A172 (cell line): ENCODE data around the gene SP3. TPM values are rescaled to one million over a fixed set of nuclear protein-coding genes. Genes with fewer than 3 reads are reported as not detected.

Experiments used
- DNase-seq: peaks from one replicate; pipeline ENCODE4 v3.0.0-alpha.2; 2015; ENCODE audit warnings: low spot score
- total RNA-seq: library from RNA; depleted of rRNA; stranded (reverse); fragments of >200 nt; shearing (Covaris generic); gene quantifications from 2 replicates; pipeline ENCODE4 v1.2.3, GENCODE V29; 2014

The SP3 gene
- total RNA-seq, 1 experiment from 2014 or later: 89.7 TPM

DNA sequence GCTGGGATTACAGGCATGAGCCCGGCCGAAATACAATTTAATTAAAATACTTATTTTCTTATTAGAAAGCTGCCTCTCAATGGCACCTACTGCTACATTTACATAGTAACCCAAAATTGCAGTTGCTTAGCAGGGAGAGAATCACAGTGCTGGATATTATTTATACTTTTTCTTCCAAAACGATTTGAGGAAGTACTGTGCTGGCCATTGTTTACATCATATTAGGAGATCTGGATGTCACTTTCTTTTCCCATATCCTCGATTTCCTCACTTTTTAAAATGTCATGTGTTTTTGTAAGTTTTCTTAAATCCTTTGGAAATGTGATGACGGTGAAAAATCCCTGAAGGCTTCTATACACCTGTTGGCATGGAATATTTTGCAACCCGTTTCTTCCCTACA lies 3.4 kb upstream of the SP3 start:
- DNase-seq: no peak

DNA sequence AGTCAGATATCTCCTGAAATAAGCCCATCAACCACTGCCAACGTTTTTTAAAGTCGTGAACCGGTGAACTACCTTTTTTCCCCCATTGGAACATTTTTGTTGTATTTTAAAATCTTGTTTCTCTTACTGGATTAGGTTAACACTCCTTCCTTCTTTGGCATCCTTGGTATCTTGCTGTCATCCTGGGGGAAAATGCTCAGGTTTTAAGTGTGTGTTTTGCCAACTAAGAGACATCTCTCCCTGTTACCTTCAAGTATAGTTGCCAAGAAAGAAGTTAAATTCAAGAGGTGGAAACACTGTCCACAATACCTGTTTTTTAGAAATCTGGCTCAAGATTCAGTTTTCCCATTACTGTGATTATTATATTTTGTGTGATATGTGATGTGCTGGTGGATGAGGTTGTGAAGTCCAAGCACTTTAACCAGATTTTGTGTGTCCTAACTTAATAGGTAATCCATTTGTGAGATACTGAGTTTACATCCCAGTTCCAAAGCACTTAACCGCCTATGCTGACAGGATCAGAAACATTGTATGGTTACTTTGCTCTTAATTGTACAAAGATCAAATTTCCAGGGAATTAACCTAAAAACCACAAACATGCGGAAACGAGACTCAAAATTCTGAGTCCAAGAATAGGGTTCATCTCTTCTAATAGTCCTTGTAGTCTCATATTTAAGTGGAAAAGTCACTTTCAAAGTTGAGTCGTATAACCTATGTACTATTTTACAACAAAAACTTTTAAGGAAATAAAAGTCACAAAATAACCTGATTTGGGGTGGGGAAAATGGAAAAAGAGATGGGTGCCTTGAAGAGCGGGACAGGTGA lies 1.3 kb upstream of the SP3 start:
- no peak for DNase-seq

DNA sequence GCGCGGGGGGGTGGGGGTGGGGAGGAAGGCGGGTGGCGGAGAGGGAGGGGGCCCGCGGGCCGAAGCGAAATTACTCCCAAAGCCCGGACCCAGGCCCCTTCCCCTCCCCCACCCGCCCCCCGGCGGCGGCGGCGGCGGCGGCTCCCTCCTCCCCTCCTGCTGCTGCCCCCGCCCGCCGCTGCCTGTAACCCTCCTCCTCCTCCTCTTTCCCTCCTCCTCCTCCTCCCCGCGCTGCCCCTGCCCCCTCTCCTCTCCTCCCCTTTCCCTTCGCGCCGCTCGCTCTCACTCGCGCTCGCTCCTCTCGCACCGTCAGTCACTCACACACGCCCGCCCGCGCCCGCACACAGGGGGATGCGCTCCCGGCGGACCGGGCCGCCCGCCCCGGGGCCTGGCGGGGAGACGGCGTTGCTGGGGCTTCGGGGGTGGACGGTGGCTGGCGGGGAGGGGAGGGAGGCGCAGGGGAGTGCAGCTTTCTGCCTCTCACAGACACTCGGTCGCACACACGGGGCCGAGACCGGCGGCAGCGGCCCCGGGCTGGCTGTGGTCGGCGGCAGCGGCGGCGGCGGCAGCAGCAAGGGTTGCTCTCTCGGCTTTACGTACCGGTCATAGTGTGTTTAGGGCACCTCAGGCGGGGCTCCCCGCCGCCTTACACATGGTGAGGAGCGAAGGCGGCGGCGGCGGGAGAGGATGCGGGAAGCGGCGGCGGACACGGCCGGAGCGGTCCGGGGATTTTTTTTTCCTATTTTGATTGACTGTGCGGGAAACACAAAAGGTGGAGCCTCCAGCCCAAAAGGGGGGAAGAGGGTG lies 405 bp downstream of the SP3 start:
- peak; percentile 82 for DNase-seq

DNA sequence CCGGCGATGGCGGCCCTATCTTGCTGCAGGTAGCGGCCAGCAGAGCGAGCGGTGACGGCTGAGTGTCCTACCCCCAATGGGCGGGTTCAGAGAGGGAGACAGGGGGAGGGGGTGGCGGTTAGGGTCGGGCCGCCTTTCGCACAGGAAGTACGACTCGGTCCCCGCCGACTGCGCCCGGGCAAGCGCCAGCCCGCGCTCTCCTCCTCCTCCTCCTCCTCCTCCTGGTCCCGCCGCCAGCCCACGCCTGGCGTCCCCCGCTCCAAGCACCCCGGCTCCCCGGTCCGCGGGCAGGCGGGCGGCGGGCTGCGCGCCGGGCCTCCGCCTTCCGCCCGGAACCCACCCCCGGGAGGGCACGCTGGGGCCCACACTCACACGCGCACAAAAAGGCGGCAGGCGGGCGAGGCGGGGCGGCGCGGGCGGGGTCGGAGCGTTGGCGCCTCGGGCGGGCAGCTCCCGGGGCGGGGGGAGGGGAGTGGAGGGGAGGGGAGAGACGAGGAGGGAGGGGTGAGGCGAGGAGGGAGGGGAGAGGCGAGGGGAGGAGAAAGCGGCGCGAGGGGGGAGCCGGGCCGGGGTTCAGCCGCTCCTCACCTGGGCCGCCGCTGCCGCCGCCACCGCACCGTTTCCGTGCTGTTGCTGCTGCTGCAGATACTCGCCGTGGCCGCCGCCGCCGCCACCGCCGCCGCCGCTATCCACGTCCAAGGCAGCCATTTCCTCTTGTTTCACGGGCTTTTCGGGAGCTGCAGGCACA lies 1.2 kb downstream of the SP3 start:
- peak; percentile 87 for DNase-seq

DNA sequence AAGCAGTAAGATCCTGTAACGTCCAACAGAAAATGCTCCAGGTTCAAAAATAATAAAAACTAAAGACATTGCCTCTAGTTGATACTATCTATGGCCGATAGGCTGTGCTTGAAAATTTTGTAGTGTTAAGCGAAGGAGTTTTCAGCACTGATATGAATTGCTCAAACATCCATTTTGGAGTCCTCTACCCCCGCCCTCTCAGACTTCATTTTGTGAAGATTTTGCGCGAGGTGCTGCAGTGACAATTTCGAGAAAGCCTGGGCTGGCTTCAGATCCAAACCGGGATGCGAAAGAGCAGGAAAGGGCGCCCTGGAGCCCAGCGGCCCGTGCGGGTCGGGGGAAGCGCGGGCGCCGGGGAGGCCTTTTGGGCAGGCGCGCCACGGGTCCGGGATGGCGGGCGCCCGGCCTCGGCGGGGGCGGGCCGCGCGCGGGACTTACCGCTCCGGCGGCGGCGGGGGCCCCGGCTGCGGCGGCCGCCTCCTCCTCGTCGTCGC lies 1.8 kb downstream of the SP3 start:
- peak; percentile 60 for DNase-seq

DNA sequence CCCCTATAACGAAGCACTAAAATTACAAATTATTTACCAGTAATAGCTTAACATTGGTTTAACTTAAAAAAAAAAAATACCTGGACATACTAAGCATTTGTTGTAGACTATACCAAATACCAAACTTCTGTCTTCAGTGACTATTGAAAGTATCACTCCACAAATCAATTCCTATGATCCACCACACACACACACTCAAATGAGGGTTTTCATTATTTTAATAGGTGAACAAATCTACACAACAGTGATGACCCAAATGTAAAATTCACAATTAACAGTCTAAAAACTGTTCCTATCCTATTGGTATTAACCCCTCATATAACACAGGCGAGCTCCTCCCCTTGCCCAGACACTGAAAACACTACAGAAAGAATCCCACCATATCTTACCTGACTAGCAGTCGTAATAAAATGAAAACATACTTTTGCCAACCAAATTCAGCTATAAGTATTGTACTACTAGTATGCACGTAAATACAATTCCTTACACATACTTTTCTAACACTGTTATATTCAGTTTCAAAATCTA lies 2.5 kb downstream of the SP3 start:
- no peak for DNase-seq

DNA sequence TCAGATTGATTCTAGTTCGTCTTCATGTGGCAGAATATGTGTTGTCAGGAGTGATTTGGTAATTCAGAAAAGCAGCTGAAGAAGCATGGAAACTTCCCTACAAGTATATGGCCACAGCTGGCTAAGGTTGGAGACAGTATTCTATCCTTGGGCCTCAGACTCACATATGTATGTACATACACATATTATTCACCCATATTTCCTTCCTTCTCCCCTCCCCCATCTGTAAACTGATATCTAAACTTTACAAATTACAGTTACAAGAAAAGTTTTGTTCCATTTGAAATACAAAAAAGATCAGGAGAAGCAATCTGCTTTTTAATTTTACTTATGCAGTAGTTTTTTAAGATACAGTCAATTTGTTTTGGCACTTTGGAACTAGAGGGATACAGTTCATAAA lies 3.1 kb downstream of the SP3 start:
- DNase-seq: no peak

DNA sequence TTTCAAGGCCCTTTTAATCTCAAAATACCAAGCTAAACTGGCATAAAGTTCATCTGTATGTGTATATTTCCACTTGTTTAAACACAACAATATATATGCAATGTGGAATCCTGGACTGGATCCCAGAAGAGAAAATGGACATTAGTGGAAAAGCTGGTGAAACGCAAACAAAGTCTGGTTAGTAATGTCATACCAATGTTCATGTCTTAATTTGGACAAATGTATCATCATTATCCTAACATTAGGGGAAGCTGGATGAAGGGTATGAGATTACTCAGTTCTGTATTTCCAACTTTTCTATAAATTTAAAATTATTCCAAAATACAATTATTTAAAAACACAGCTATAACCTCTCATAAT lies 3.8 kb downstream of the SP3 start:
- DNase-seq: no peak

DNA sequence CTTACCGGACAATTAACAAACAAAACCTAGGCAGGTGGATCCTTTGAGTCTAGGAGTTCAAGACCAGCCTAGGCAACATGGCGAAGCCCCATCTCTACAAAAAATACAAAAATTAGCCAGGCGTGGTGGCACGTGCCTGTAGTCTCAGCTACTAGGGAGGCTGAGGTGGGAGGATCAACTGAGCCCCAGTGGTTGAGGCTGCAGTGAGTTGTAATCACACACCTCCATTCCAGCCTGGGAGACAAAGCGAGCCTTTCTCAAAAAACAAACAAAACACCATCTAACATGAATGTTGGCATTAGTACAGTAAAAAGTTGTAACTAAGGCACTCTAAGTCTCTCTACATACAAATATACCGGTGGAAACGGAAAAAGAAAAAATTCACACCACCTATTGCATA lies 5.3 kb downstream of the SP3 start:
- DNase-seq: no peak

DNA sequence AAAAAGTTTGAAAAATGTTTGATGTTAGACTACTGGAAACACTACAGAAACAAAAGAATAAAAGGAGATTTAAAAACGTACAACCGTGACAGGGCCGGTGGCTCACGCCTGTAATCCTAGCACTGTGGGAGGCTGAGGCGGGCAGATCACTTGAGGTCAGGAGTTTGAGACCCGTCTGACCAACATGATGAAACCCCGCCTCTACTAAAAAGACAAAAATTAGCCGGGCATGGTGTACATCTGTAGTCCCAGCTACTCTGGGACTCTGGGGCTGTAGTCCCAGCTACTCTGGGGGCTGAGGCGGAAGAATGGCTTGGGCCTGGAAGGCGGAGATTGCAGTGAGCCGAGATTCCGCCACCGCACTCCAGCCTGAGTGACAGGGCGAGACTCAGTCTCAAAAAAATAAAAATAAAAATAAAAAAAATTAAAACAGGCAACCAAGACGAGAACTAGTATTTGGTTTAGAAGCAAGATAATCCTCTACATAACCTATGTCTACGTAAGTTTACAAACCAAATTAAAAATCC lies 5.8 kb downstream of the SP3 start:
- DNase-seq: no peak

DNA sequence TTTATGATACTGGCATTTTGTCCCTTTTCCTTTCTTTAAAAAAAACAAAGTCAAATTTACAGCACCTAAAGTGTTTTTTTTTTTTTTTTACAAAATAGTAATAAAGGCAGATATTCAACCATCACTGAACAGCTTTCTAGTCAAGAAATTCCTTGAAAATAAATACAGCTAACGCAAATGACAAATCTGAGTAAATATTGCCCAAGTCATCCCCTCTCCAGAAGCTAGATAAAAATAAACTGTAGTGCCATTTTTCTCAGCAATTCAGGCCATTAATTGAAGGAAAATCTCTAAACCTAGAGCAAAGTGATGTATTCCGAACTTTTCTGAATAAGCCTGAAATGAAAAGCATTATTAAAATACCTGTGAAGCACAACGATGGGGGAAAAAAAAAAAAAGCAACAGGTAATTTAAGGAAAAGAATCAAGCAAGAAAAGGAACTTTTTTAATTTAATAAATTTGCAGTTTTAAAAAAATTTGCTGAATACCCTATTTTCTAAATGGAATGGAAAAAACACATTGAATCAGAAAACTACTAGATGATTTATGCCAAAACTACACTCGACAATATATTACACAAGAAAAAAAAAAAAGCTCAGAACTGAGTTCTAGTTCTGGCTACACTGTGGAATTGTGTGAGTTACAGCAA lies 6.9 kb downstream of the SP3 start:
- no peak for DNase-seq

DNA sequence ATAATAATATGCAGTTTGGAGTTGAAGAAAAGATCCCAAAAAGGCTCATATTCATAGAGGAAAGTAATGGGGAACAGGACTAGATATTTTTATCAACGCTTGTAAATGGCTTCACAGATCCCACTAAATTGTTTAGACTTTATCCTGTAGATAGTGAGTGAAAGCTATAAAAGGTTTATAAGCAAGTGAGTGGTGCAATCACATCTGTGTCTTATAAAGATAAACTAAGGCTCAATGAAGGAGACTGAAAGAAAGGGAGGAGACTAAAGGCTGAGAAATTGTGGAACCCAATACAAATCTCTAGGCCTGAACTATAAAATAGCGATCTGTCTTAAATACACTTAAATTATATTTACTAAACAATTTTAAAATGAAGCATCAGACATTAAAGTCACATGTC lies 7.7 kb downstream of the SP3 start:
- no peak for DNase-seq

DNA sequence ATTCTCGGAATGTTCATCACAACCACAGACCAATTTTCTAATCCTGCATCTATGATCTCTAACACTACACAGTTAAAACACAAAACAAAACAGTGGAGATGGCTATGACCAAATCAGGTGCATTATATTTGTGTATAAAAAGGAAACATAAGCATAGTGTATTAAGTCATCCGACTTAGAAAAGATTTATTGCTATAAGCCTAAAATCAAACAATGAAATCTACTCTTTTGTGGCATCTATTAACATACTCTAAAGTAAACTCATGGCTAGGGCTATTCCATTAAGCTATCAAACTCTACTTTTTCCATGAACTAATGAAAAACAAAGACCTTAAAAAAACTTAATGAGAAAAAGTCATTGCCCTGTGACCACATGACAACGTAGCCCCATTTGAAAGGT lies 8.7 kb downstream of the SP3 start:
- no peak for DNase-seq

DNA sequence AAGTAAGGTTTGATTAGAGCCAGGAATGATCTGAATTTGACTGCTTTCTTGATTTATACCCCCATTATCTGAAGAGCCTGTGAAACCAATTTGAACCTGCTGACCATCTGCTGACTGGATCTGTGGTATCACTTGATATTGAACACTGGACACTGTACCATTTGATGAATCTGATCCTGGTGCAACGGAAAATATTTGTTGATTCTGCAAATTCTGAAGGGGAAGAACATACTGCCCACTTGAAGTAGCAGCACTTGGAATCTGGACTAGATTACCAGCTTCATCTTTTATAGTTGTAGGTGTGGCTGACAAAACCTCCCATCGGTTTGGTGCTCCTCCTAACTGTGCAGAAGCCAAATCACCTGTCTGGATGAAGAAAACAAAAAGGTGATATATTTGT lies 9.3 kb downstream of the SP3 start:
- DNase-seq: no peak

DNA sequence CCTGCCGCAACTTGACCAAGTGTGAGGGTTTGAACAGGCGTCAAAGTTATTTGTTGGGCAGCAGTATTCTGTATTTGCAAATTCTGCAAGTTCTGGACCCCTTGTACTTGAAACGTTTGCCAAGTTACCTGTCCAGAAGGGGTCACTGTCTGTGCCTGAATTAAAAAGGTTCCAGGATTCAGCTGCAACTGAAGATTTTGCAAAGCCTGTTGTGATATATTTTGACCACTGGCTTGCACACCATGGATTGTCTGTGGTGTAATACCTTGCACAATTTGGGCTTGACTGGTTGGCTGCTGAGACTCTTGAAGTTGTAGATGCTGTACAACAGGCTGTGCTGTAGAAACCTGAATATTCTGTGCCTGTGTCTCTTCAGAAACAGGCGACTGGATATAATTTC lies 10.2 kb downstream of the SP3 start:
- no peak for DNase-seq

DNA sequence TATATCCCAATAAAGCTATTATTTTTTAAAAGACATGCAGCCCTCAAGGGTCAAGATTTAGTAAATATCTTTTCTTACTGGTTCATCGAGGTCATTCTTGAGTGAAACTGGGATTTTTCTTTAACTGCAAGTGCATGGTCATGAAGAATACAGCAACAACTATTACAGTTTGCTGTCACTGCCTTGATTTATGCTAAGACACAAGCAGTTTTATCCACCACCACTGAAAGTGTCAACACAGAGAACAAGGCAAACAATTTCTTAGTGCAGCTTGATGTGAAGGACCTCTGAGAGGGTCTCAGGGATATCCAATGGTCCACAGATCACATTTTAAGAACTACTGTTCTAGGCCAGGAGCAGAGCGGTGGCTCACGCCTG lies 12.1 kb downstream of the SP3 start:
- no peak for DNase-seq

DNA sequence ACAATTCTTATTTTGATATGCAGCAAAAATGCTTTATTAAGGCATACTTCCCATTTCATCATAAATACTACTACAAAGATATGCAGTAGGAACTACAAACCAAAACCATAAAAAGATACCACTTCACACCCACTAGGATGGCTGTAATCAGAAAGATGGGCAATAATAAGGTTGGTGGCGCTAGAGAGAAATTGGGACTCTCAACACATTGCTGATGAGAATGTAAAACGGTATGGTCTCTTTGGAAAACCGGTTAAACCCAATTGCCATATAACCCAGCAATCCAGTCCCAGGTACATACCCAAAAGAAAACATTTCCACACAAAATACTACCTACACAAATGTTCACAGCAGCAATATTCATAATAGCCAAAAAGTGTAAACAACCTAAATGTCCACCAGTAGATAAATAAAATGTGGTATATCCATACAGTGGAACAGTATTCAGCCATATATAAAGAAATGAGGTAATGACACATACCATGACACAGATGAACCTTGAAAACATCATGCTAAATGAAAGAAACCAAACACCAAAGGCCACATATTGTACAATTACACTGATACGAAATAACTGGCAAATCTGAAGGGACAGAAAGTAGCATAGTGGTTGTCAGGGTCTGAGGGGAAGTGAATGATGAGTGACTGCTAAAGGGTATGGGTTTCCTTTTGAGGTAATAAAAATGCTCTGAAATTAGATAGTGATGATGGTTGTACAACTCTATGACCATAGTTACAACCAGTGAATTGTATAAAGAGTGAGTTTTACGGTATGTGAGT lies 12.7 kb downstream of the SP3 start:
- DNase-seq: no peak

DNA sequence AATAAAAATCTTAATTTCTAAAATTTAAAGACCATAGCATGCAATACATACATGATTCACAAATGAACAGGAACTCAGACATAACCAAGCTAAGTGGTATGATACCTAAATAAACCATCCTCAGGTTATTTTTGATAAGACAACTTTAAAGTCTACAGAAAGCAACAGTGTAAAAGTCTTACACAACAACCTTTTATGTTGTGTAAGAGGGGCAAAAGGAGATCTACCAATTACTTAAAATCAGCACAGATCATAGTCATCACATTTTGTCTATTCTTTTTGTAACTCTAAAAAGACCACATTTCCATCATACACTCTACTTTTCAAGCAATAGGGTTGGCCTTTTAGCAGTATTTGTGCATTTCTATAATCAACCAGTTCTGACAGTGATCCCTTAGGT lies 16.3 kb downstream of the SP3 start:
- no peak for DNase-seq

DNA sequence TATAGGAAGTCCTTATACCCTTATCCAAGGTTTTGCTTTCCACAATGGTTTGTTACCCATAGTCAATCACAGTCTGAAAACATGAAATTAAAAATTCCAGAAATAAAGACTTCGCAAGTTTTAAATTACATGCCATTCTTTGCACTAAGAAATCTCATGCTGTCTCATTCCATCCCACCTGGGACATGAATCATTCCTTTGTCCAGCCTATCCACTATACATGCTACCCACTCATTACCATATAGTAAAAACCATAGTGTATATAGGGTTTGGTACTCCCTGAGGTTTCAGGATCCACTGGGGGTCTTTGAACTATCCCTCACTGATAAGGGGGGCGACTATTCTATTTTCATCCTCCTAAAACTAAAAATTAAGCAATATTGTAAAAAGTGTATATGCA lies 17.0 kb downstream of the SP3 start:
- DNase-seq: no peak

DNA sequence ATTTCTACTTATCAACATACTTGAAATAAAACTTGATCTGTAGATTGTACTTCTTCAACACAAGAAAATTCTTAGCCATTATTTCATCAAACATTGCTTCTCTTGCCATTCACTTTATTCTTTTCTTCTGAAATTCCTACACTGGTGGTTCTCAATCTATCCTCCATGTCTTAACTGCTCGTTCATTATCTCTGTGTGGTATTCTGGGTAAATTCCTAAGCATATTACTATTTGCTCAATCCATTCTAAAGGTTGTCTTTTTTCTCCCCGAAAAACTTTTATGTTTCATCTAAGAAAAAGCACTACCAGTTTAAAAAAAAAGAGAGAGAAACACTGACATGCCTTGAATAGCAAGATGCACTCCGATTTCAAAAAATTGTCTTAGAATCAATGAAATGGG lies 18.0 kb downstream of the SP3 start:
- DNase-seq: no peak

DNA sequence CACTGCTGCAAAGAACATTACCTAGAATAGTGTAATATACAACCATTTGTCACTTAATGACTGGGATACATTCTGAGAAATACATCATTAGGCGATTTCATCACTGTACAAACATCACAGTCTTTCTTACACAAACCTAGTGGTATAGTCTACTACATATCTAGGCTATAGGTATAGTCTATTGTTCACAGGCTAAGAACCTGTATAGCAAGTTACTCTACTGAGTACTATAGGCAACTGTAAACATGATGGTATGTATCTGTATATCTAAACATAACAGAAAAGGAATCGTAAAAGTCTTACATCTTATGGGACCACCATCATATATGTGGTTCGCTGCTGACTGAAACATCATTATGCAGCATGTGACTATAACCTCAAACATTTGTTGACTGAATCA lies 21.4 kb downstream of the SP3 start:
- DNase-seq: no peak
